HCT116 (cell line): ENCODE data around the gene ARHGEF12. TPM values are rescaled to one million over a fixed set of nuclear protein-coding genes. Genes with fewer than 3 reads are reported as not detected.

Experiments used
- ATAC-seq: fragments of 200-7000 bp; cut with Tn5 transposase; 2 replicates; pipeline ENCODE4 v1.9.1; 2020; ENCODE audit warnings: mild to moderate bottlenecking, moderate library complexity
- BruUV-seq: library from RNA; stranded (reverse); fragments of 400-500 nt; replicated peaks from 2 replicates; lab custom pipeline; 2021; lab: Mats Ljungman, UMichigan
- CTCF ChIA-PET: fragments of 300-600 bp; sonication (Branson Sonifier 250); formaldehyde crosslinking; loops from one replicate; lab custom pipeline; 2021; ENCODE audit warnings: antibody characterized with exemption; lab: Charles Lee
- POLR2A ChIA-PET: fragments of 300-600, 350-600 bp; sonication (Branson Sonifier 250); formaldehyde crosslinking; loops from one replicate; lab custom pipeline; 2021; ENCODE audit warnings: antibody characterized with exemption; lab: Charles Lee
- RAD21 ChIA-PET, 2 experiments: fragments of 300-600 bp; sonication (Branson Sonifier 250); formaldehyde crosslinking; loops; one replicate each; lab custom pipeline; 2023; ENCODE audit warnings: low total read pairs in 2 of 2; ENCODE audit not compliant: uncharacterized antibody in 2 of 2, unreplicated experiment in 2 of 2, low non-redundant PET in 1 of 2; lab: Charles Lee
- DNase-seq: peaks from one replicate; pipeline ENCODE4 v3.0.0-alpha.2; 2010; ENCODE audit warnings: low read depth, low spot score
- H2AFZ ChIP-seq: fragments of 200-600 bp; shearing (Covaris generic), sonication (generic); 2 replicates; pipeline ENCODE4 v1.6.1; 2017; ENCODE audit warnings: low read depth, mixed run types, mixed read lengths, antibody characterized with exemption, low read length; ENCODE audit not compliant: poor library complexity, severe bottlenecking
- H3K27ac ChIP-seq: 2 replicates; pipeline ENCODE4 v1.5.1; 2012; ENCODE audit warnings: low read depth, low read length
- H3K27me3 ChIP-seq: fragments of 200-600 bp; sonication (generic); 2 replicates; pipeline ENCODE4 v1.6.1; 2016; ENCODE audit warnings: mixed run types, low read length, mixed read lengths; ENCODE audit not compliant: insufficient read depth
- H3K36me3 ChIP-seq, 2 experiments: fragments of 200-500 bp in 1 of 2; fragments of 200-600 bp in 1 of 2; sonication (Bioruptor generic) in 1 of 2; sonication (generic) in 1 of 2; 2 replicates each; pipeline versions ENCODE4 v1.5.1 to v1.6.1; 2014 to 2016; ENCODE audit warnings: low read length in 2 of 2, inconsistent platforms in 1 of 2, mixed read lengths in 1 of 2, mixed run types in 1 of 2; ENCODE audit not compliant: insufficient read depth in 2 of 2, control insufficient read depth in 1 of 2
- H3K4me1 ChIP-seq, 2 experiments: fragments of 200-600 bp in 1 of 2; sonication (generic) in 1 of 2; 2 replicates each; pipeline versions ENCODE4 v1.5.1 to v1.6.1; 2012 to 2017; ENCODE audit warnings: low read length in 2 of 2, inconsistent platforms in 1 of 2, mild to moderate bottlenecking in 1 of 2, mixed read lengths in 1 of 2, mixed run types in 1 of 2, moderate library complexity in 1 of 2; ENCODE audit not compliant: insufficient read depth in 2 of 2, control insufficient read depth in 1 of 2
- H3K4me2 ChIP-seq: fragments of 200-600 bp; sonication (generic); 2 replicates; pipeline ENCODE4 v1.6.1; 2017; ENCODE audit warnings: mixed run types, low read length, mixed read lengths
- H3K4me3 ChIP-seq, 2 experiments: fragments of 200-600 bp in 1 of 2; sonication (generic) in 1 of 2; replicated peaks in 1 of 2; 2 replicates each; pipeline ENCODE4 v1.5.1; 2011 to 2016; ENCODE audit warnings: low read length in 2 of 2, control low read depth in 1 of 2, low read depth in 1 of 2, mild to moderate bottlenecking in 1 of 2, mixed read lengths in 1 of 2, mixed run types in 1 of 2
- H3K79me2 ChIP-seq: fragments of 200-600 bp; sonication (generic); 2 replicates; pipeline ENCODE4 v1.6.1; 2017; ENCODE audit warnings: mild to moderate bottlenecking, mixed run types, low read length, moderate library complexity, mixed read lengths; ENCODE audit not compliant: insufficient read depth
- H3K9ac ChIP-seq: fragments of 200-600 bp; sonication (generic); 2 replicates; pipeline ENCODE4 v1.6.1; 2016; ENCODE audit warnings: low read length, mixed read lengths
- H3K9me2 ChIP-seq: fragments of 200-600 bp; sonication (generic), shearing (Covaris generic); 2 replicates; pipeline ENCODE4 v1.6.1; 2017; ENCODE audit warnings: mixed run types, mild to moderate bottlenecking, moderate library complexity; ENCODE audit not compliant: insufficient read depth
- H3K9me3 ChIP-seq, 2 experiments: fragments of 200-500 bp in 1 of 2; fragments of 200-600 bp in 1 of 2; sonication (Bioruptor generic) in 1 of 2; sonication (generic) in 1 of 2; 2 replicates each; pipeline ENCODE4 v1.6.1; 2014 to 2017; ENCODE audit warnings: low read length in 2 of 2, mixed read lengths in 2 of 2, inconsistent platforms in 1 of 2, low read depth in 1 of 2, mild to moderate bottlenecking in 1 of 2, mixed run types in 1 of 2, moderate library complexity in 1 of 2; ENCODE audit not compliant: control insufficient read depth in 1 of 2, insufficient read depth in 1 of 2
- H4K20me1 ChIP-seq: fragments of 200-600 bp; sonication (generic), shearing (Covaris generic); 2 replicates; pipeline ENCODE4 v1.6.1; 2017; ENCODE audit warnings: mixed run types, mild to moderate bottlenecking, moderate library complexity; ENCODE audit not compliant: insufficient read depth
- CBX3 ChIP-seq: IDR thresholded peaks from 2 replicates; pipeline ENCODE4 v1.6.1; 2012; ENCODE audit warnings: low read depth
- CTCF ChIP-seq, 3 experiments: fragments of 200-600 bp in 1 of 3; sonication (generic) in 1 of 3; IDR thresholded peaks in 2 of 3; conservative IDR thresholded peaks in 1 of 3; 2 replicates each; pipeline ENCODE4 v1.5.1; 2012 to 2017; ENCODE audit warnings: low read depth in 2 of 3, low read length in 2 of 3, antibody characterized with exemption in 1 of 3, borderline replicate concordance in 1 of 3, control low read depth in 1 of 3, mild to moderate bottlenecking in 1 of 3, mixed read lengths in 1 of 3, mixed run types in 1 of 3, moderate library complexity in 1 of 3; ENCODE audit not compliant: insufficient read depth in 1 of 3
- EZH2phosphoT487 ChIP-seq: fragments of 200-600 bp; IDR thresholded peaks from 2 replicates; pipeline ENCODE4 v1.6.1; 2018; ENCODE audit warnings: antibody characterized with exemption, borderline replicate concordance
- FOSL1 ChIP-seq: IDR thresholded peaks from 2 replicates; pipeline ENCODE4 v1.6.1; 2012; ENCODE audit warnings: low read depth
- JUND ChIP-seq: IDR thresholded peaks from 2 replicates; pipeline ENCODE4 v1.6.1; 2012
- RAD21 ChIP-seq: IDR thresholded peaks from 2 replicates; pipeline ENCODE4 v1.6.1; 2012; ENCODE audit warnings: low read depth, mild to moderate bottlenecking
- SRF ChIP-seq: IDR thresholded peaks from 2 replicates; pipeline ENCODE4 v1.6.1; 2012; ENCODE audit warnings: low read depth
- YY1 ChIP-seq: IDR thresholded peaks from 2 replicates; pipeline ENCODE4 v1.6.1; 2011; ENCODE audit warnings: low read length, low read depth, moderate library complexity, mild to moderate bottlenecking; ENCODE audit not compliant: insufficient replicate concordance; ENCODE audit errors: extremely low read depth
- ZBTB33 ChIP-seq: IDR thresholded peaks from 2 replicates; pipeline ENCODE4 v1.6.1; 2011; ENCODE audit warnings: mild to moderate bottlenecking, low read length, moderate library complexity; ENCODE audit not compliant: insufficient replicate concordance; ENCODE audit errors: extremely low read depth
- intact Hi-C: fragments of 100-400 bp; cut with micrococcal nuclease; formaldehyde crosslinking; loops from 2 replicates; pipeline ENCODE4 v1.10.0; 2022
- total RNA-seq: library from RNA; stranded (reverse); gene quantifications from one replicate; pipeline ENCODE4 v1.2.1, GENCODE V29; 2021; ENCODE audit not compliant: unreplicated experiment

Gene ARHGEF12
- total RNA-seq, 1 experiment from 2014 or later: 81.4 TPM

GRCh38 chr11:120401506-120401905 lies 65.3 kb downstream of the ARHGEF12 start:
- POLR2A ChIA-PET: no interaction called here
- Histone ChIP-seq H3K9ac (0 out of 2 replicates have a peak overlapping the region, but pooled peaks have one; percentile 10), H3K27ac (no peak overlapping the region; the same call in 1 of the 2 replicates), H3K4me2 (peak overlapping the region; percentile 61), H4K20me1 (peaks cover 32% of the 10 kb centered on the region; the same call in 1 of the 2 replicates), H3K36me3 (no peaks in the 10 kb centered on the region), H2AFZ (no peak overlapping the region), H3K9me2 (no peaks in the 10 kb centered on the region), H3K27me3 (no peaks in the 10 kb centered on the region), H3K4me3 (no peak overlapping the region), H3K4me1 (peaks cover 25 to 31% of the 10 kb centered on the region in 2 experiments), H3K9me3 (no peaks in the 10 kb centered on the region), H3K79me2 (peaks cover 93% of the 10 kb centered on the region)
- TF ChIP-seq CBX3: no peak
- no peak for TF ChIP-seq YY1
- no peak for TF ChIP-seq CTCF (IDR thresholded peaks at IDR 0.05 in 2 of 3, conservative IDR thresholded peaks at IDR 0.05 in 1 of 3; ENCODE audit: borderline replicate concordance in 1 of 3, insufficient read depth in 1 of 3, low read depth in 2 of 3, low read length in 2 of 3)
- BruUV-seq: no TSS peak
- CTCF ChIA-PET: no interaction called here
- no peak for ATAC-seq
- DNase-seq: no peak
- RAD21 ChIA-PET: no interaction called here
- intact Hi-C loops: no loop called here

GRCh38 chr11:120403966-120404365 lies 67.8 kb downstream of the ARHGEF12 start:
- Histone ChIP-seq H3K9ac (no peak overlapping the region), H3K27ac (no peak overlapping the region), H3K4me1 (peaks cover 25 to 29% of the 10 kb centered on the region in 2 experiments), H3K4me2 (no peak overlapping the region), H4K20me1 (peaks cover 32% of the 10 kb centered on the region; the same call in 1 of the 2 replicates), H3K9me2 (no peaks in the 10 kb centered on the region), H2AFZ (no peak overlapping the region), H3K4me3 (no peak overlapping the region), H3K79me2 (peaks cover 88% of the 10 kb centered on the region), H3K36me3 (no peaks in the 10 kb centered on the region), H3K9me3 (no peaks in the 10 kb centered on the region), H3K27me3 (no peaks in the 10 kb centered on the region)
- ChIA-PET CTCF (interaction anchor here (0.5 kb wide), 1 partner anchor 100 kb away, joined by 3 read pairs; no protein-coding TSS in a partner anchor), POLR2A (no interaction called here), RAD21 (no interaction called here)
- intact Hi-C loops: no loop called here
- DNase-seq (no peak), ATAC-seq (no peak)
- TF ChIP-seq FOSL1 (no peak), ZBTB33 (no peak), EZH2phosphoT487 (no peak), RAD21 (no peak), YY1 (no peak), SRF (no peak), JUND (no peak)
- no TSS peak for BruUV-seq
